Thoracic aorta (tissue), 2 donors: Measurements from ENCODE around the gene TRIM47. TPM values are rescaled to one million over a fixed set of nuclear protein-coding genes. Genes with fewer than 3 reads are reported as not detected.

Experiments
- ATAC-seq: fragments of 150-250 bp; one replicate; pipeline ENCODE4 v1.8.0; 2017; ENCODE audit warnings: low read depth; ENCODE audit not compliant: insufficient number of reproducible peaks, low FRiP score
- DNase-seq: peaks from one replicate; pipeline ENCODE4 v3.0.0-alpha.2; 2020; ENCODE audit warnings: low spot score
- H3K27ac ChIP-seq, 2 donors: fragments of 200-600 bp; sonication (generic); 1 replicate in 1 of 2; 2 replicates in 1 of 2; pipeline ENCODE4 v1.5.1; 2016; ENCODE audit warnings: mild to moderate bottlenecking in 2 of 2, moderate library complexity in 2 of 2
- H3K27me3 ChIP-seq: fragments of 200-600 bp; sonication (generic); replicated peaks from 2 replicates; pipeline ENCODE4 v1.6.0; 2016; ENCODE audit warnings: mild to moderate bottlenecking; ENCODE audit not compliant: insufficient read depth
- H3K36me3 ChIP-seq: fragments of 200-600 bp; sonication (generic); one replicate; pipeline ENCODE4 v1.5.1; 2016
- H3K4me1 ChIP-seq, 2 donors: fragments of 200-600 bp; sonication (generic); 1 replicate in 1 of 2; 2 replicates in 1 of 2; pipeline versions ENCODE4 v1.5.1 to v1.6.0; 2016; ENCODE audit warnings: low read depth in 2 of 2, mild to moderate bottlenecking in 1 of 2; ENCODE audit not compliant: control insufficient read depth in 1 of 2
- H3K4me3 ChIP-seq: fragments of 200-600 bp; sonication (generic); 2 replicates; pipeline ENCODE4 v1.5.1; 2016; ENCODE audit warnings: mild to moderate bottlenecking
- H3K9me3 ChIP-seq: fragments of 200-600 bp; sonication (generic); 2 replicates; pipeline ENCODE4 v1.5.1; 2016
- total RNA-seq, 2 donors: library from RNA; depleted of rRNA; stranded (reverse); fragments of >200 nt; gene quantifications; one replicate each; pipeline versions ENCODE4 v1.1.0 to v1.2.3, GENCODE V29; 2016
- TF ChIP-seq, protein P1 (sequence below): fragments of 200-600 bp; sonication (generic); IDR thresholded peaks from one replicate; pipeline ENCODE4 v1.5.1; 2019; ENCODE audit warnings: antibody characterized with exemption

TRIM47 gene
- total RNA-seq, 2 donors from 2014 or later: 58.9 to 94.0 TPM

DNA sequence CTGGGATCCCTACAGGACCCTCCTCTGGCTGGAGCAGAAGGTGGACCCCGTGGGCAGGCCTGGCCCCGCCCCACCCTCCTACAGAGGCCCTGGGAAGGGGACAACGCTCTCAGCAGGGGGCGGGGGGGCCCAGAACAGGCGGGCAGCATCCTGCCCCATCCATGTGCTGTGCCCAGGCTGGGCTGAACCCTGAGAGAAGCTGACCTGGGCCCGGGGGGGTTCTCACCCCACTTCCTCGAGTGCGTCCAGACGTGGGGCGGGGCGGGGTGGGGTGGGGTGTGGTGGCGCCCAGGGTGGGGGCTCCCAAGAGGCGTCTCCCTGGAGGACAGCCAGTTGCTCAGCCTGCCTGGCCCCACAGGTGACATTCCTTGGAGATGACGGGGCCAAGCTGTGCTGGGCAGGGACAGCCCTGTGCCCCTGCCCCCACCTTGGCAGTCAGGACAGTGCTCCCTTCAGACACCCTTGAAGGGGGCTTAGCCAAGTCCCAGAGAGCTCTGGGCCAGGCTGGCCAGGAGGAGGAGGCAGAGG is 33.8 kb downstream of the TRIM47 start:
- no peak for ATAC-seq
- Histone ChIP-seq H3K4me3 (peak overlapping the region; percentile 62), H3K4me1 (peaks cover 18 to 27% of the 10 kb centered on the region in 2 donors), H3K27ac (peak overlapping the region; percentile 80 to 89), H3K27me3 (no peaks in the 10 kb centered on the region), H3K36me3 (peaks cover 42% of the 10 kb centered on the region), H3K9me3 (no peaks in the 10 kb centered on the region)
- TF ChIP-seq, protein P1, sequence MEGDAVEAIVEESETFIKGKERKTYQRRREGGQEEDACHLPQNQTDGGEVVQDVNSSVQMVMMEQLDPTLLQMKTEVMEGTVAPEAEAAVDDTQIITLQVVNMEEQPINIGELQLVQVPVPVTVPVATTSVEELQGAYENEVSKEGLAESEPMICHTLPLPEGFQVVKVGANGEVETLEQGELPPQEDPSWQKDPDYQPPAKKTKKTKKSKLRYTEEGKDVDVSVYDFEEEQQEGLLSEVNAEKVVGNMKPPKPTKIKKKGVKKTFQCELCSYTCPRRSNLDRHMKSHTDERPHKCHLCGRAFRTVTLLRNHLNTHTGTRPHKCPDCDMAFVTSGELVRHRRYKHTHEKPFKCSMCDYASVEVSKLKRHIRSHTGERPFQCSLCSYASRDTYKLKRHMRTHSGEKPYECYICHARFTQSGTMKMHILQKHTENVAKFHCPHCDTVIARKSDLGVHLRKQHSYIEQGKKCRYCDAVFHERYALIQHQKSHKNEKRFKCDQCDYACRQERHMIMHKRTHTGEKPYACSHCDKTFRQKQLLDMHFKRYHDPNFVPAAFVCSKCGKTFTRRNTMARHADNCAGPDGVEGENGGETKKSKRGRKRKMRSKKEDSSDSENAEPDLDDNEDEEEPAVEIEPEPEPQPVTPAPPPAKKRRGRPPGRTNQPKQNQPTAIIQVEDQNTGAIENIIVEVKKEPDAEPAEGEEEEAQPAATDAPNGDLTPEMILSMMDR: no peak
- no peak for DNase-seq

DNA sequence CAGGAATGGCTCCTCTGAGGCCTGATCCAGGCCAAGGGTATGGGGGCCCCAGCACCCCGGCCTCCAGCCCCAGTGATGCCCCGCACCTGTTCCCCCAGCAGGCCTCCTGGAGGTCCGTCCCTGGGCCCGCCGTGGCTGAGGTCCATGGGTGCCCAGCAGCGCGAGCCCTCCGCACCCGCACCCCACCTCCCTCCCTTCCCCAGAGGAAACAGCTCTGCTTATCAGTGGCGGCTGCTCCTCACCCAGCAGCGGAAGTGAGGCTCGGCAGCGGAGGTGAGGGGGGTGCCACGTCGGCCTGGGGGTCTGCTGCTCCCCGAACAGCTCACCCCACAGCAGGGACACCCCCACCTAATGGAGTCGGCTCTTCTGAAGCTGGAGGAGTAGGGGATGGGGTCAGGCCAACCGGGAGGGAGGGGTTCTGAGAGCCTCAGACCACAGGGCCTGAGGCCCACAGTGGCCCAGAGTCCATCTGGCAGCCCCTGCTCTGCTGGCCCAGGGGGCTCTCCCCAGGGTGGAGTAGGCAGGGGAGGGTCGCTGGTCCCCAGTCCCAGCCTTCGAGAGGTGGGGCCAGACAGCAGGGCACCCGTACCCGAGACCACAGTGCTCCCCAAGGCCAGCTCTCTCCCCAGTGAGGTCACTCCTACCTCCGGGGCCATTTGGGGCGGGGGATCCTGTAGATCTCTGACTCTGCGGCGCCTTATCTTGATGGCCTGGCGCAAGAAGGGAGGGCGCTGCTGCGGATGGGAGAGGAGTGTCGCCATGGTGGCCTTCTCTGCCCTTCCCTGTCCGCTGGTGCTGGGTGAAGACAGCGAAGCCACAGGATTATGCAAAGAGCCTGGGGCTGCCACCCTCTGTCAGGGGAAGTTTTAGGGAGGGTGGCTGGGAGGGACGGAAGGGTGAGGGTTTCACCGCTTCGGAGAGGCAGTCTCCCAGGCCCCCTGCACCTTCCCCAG is 34.5 kb downstream of the TRIM47 start, which contains the start of gene UNC13D:
Gene UNC13D (minus strand): TSS at position 828 of the 953 bp plus-strand sequence. CDS start 67 bp downstream, at position 761.
- TF ChIP-seq, protein P1: no peak
- peaks cover 34% of the 10 kb centered on the region for H3K36me3 ChIP-seq
- H3K27ac ChIP-seq: peak within 1 kb of the TSS; percentile 80 to 89
- no peaks in the 10 kb centered on the region for H3K27me3 ChIP-seq
- ATAC-seq (no peak), DNase-seq (no peak)
- H3K4me3 ChIP-seq: peak within 1 kb of the TSS; percentile 62
- H3K4me1 ChIP-seq: peaks cover 18 to 27% of the 10 kb centered on the region in 2 donors
- H3K9me3 ChIP-seq: no peaks in the 10 kb centered on the region

DNA sequence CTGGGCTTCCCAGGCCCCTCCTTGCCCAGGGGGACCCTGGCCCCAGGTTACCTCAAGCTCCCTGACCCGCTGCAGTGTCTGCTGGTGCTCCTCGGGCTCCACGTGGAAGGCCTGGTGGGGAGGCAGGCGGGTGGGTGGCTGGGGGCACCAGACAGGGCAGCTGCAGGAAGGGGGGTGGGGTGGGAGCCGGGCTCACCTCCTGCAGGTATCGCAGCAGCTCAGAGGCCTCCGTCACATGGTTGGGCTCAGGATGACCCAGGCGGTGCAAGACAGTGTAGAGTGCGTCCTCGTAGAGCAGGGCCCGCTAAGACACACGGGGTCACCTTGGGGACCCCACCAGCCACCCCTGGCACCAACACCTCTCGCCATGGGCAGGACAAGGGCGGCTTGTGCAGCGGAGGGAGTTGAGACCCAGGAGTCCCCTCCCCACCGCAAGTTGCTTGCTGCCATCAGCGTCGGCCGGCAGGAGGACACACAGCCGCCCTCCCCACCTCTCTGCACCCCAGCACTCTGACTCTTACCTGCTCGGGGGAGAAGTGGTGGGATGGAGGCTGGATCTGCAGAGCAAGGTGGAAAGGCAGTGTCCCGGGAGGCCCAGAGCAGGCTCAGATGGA is 35.3 kb downstream of the TRIM47 start:
- H3K27ac ChIP-seq: no peak overlapping the region
- peaks cover 15 to 27% of the 10 kb centered on the region in 2 donors for H3K4me1 ChIP-seq
- no peaks in the 10 kb centered on the region for H3K27me3 ChIP-seq
- H3K36me3 ChIP-seq: peaks cover 26% of the 10 kb centered on the region
- H3K4me3 ChIP-seq: peak overlapping the region; percentile 62
- H3K9me3 ChIP-seq: no peaks in the 10 kb centered on the region
- no peak for DNase-seq
- no peak for ATAC-seq
- TF ChIP-seq, protein P1: no peak

DNA sequence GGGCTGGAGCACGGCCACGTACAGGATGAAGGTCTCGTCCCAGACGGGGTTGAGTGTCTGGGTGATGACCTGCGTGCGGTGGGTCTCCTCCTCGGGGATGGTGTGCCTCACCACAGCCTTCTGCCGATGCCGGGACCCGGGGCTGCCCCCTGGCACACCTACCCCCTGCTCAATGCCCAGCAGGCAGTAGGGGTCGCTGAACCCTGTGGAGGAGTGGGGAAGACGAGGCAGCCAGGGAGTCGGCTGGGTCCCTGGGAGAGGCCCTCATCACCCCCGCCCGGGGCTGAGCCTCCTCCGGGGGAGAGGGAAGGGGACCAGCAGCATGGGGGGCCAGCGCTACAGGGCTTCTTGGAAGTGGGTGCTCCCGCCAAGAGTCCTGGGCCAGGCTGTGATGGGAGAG is 36.0 kb downstream of the TRIM47 start:
- no peaks in the 10 kb centered on the region for H3K9me3 ChIP-seq
- TF ChIP-seq, protein P1: no peak
- no peak overlapping the region for H3K4me3 ChIP-seq
- H3K27ac ChIP-seq: no peak overlapping the region
- ATAC-seq: no peak
- peaks cover 15 to 27% of the 10 kb centered on the region in 2 donors for H3K4me1 ChIP-seq
- DNase-seq: no peak
- peaks cover 20% of the 10 kb centered on the region for H3K36me3 ChIP-seq
- H3K27me3 ChIP-seq: no peaks in the 10 kb centered on the region

DNA sequence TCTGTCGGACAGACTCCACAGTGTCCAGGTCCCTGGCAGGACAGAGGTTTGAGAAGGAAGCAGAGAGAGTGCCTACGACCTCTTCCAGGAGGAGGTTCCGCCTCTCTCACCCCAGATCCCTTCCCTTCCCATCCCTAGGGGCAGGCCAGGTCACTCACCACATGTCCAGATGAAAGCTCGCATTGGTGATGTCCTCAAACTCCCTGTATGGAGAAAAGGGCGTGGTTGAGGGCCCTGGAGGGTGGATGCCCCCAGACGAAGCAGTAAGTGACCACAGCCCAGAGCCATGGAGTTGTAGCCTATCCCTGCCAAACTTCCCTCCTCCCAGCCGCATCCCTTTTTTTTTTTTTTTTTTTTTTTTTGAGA is 37.6 kb downstream of the TRIM47 start:
- TF ChIP-seq, protein P1: no peak
- ATAC-seq: no peak
- no peak for DNase-seq
- Histone ChIP-seq H3K36me3 (peaks cover 4% of the 10 kb centered on the region), H3K4me1 (peaks cover 10 to 11% of the 10 kb centered on the region in 2 donors), H3K4me3 (no peak overlapping the region), H3K27me3 (no peaks in the 10 kb centered on the region), H3K27ac (no peak overlapping the region), H3K9me3 (no peaks in the 10 kb centered on the region)
